MM.1S (cell line): ENCODE measurements around the gene PLCH1.

ENCODE experiments used
- CTCF ChIP-seq: fragments of 300-600 bp; sonication (generic); IDR thresholded peaks from 2 replicates; pipeline ENCODE4 v1.5.1; 2016; ENCODE audit warnings: antibody characterized with exemption, low read length, mixed read lengths
- EZH2 ChIP-seq: fragments of 300-600 bp; sonication (generic); optimal IDR thresholded peaks from 2 replicates; pipeline ENCODE3; 2017; ENCODE audit warnings: low read depth, mild to moderate bottlenecking, antibody characterized with exemption, low read length, mixed read lengths

DNA sequence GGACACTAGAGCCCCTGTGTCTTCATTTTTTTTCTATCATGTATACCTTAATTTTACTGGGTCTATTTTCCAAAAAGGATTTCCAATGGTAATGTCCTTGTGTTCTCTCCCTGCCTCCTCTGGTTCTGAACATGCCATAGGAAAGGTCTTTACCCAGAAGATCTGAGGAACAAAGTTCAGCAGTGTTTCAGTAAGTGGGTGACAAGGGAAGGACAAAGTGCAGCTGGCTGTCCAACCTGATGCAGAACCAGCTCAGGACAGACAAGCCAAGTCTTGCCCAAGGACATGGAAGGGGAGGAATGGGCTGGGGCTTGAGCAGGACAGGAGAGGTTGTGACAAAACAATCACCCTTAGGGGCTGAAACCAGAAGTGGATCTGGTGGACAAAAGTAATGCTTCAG is 390.2 kb downstream of the PLCH1 start:
- no peak for TF ChIP-seq CTCF
- no peak for TF ChIP-seq EZH2
